SHP77 (cell line): ENCODE results near the gene STON1.
"Not testable (repeated sequence)": the region's sequence is repeated elsewhere in the genome, so short reads cannot be mapped to it uniquely, and the experiment has no call there.

Experiments used
- DNase-seq, 2 experiments: peaks; one replicate each; lab custom pipeline; 2025; lab: John Stamatoyannopoulos, UW

Gene STON1

GRCh38 chr2:48529194-48529593 lies 760 bp upstream of the STON1 start:
- DNase-seq = no peak

GRCh38 chr2:48529676-48530032 lies 300 bp upstream of the STON1 start:
- no peak for DNase-seq

- no peak for DNase-seq
Measured at GRCh38 chr2:48531141-48531648, 1.2 kb downstream of the STON1 start.

GRCh38 chr2:48532174-48532573 lies 2.2 kb downstream of the STON1 start:
- no peak for DNase-seq

- DNase-seq = no peak
Measured at GRCh38 chr2:48532824-48533223, 2.9 kb downstream of the STON1 start.

- DNase-seq = no peak
Measured at GRCh38 chr2:48534781-48535180, 4.8 kb downstream of the STON1 start.

GRCh38 chr2:48540237-48540935 lies 10.4 kb downstream of the STON1 start:
- DNase-seq = no peak

- DNase-seq = no peak
Measured at GRCh38 chr2:48541666-48542389, 11.9 kb downstream of the STON1 start.

- DNase-seq = no peak
Measured at GRCh38 chr2:48543895-48544294, 13.9 kb downstream of the STON1 start.

- DNase-seq = peak in 1 of 2 experiments; percentile 23
Measured at GRCh38 chr2:48545244-48545643, 15.3 kb downstream of the STON1 start.

GRCh38 chr2:48548840-48549239 lies 18.9 kb downstream of the STON1 start:
- no peak for DNase-seq

GRCh38 chr2:48549972-48550371 lies 20.0 kb downstream of the STON1 start:
- no peak for DNase-seq

- DNase-seq = no peak
Measured at GRCh38 chr2:48551548-48551947, 21.6 kb downstream of the STON1 start.

GRCh38 chr2:48555071-48555470 lies 25.1 kb downstream of the STON1 start:
- DNase-seq = not testable (repeated sequence)

GRCh38 chr2:48558456-48558855 lies 28.5 kb downstream of the STON1 start:
- no peak for DNase-seq

GRCh38 chr2:48560546-48561209 lies 30.7 kb downstream of the STON1 start:
- no peak for DNase-seq

- DNase-seq = no peak
Measured at GRCh38 chr2:48562281-48562680, 32.3 kb downstream of the STON1 start.

GRCh38 chr2:48566592-48567310 lies 36.8 kb downstream of the STON1 start:
- no peak for DNase-seq

- no peak for DNase-seq
Measured at GRCh38 chr2:48567671-48568070, 37.7 kb downstream of the STON1 start.

GRCh38 chr2:48568547-48568946 lies 38.6 kb downstream of the STON1 start:
- DNase-seq = no peak

- no peak for DNase-seq
Measured at GRCh38 chr2:48569433-48569832, 39.5 kb downstream of the STON1 start.

- DNase-seq = peak in 1 of 2 experiments; percentile 11
Measured at GRCh38 chr2:48572816-48573215, 42.9 kb downstream of the STON1 start.
